Suprapubic skin (tissue), 3 donors: Measurements from ENCODE around the gene USP36.

Source experiments
- CTCF ChIP-seq, 2 donors: fragments of 200-600 bp in 1 of 2; fragments of 450-650 bp in 1 of 2; sonication (generic) in 1 of 2; IDR thresholded peaks; one replicate each; pipeline ENCODE4 v1.5.1; 2016 to 2019; ENCODE audit warnings: antibody characterized with exemption in 2 of 2, mild to moderate bottlenecking in 1 of 2, moderate library complexity in 1 of 2
- EP300 ChIP-seq: sonication (generic); formaldehyde crosslinking; IDR thresholded peaks from one replicate; pipeline ENCODE4 v1.6.1; 2017; ENCODE audit warnings: antibody characterized with exemption

DNA sequence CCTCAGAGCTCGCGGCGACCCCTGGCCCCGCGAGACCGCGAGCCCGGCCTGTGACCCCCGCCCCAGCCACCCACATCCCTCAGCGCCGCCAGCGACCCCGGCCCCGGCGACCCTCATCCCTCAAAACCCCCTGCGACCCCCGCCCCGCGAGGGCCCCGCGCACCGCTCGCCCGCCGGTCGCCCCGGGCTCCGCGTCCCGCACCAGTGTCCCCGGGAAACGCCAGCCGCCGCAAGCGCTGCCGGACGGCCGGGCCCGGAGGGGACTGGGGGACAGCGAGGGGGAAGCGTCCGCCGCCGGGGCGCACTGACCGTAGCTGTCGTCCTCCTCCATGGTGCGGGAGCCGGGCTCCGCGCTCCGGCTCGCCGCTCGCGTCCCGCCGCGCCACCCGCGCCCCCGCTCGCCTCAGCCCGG is 58.7 kb downstream of the USP36 start, which contains the start of gene CYTH1:
- TF ChIP-seq CTCF (IDR thresholded peaks at IDR 0.05) (no peak), EP300 (no peak)
